ENCODE results near the gene CDCA4. TPM values are rescaled to one million over a fixed set of nuclear protein-coding genes. Genes with fewer than 3 reads are reported as not detected.

Gene CDCA4
- total and polyA plus RNA-seq, 10 of the 15 experiments (the other 5 are each of a cell fraction or from before 2014, with no cell fraction given) = 10.4 to 64.0 (median 52.1) TPM

GRCh38 chr14:104992501-104992900 is 28.4 kb downstream of the CDCA4 start:
- POLR2A ChIA-PET = no interaction called here
- no peak overlapping the region for H3K9ac ChIP-seq (ENCODE audit: control insufficient read depth, insufficient read depth, low read length)
- CTCF ChIA-PET = no interaction called here

More at GRCh38 chr14:104992501-104992900, 28.4 kb downstream of the CDCA4 start:
- ChIA-PET SMC1A (ENCODE audit: uncharacterized antibody, unreplicated experiment) (no interaction called here), RAD21 (ENCODE audit: unreplicated experiment) (no interaction called here)
- WGBS (ENCODE audit: insufficient coverage, insufficient replicate concordance, low lambda C conversion rate, missing lambda C conversion rate) = 93% methylated on average over 11 of the region's 11 CpGs
- no peaks in the 10 kb centered on the region for H3K79me2 ChIP-seq (ENCODE audit: control insufficient read depth, insufficient read depth, low read length)
- no peak for TF ChIP-seq IRF5 (IDR thresholded peaks at IDR 0.05; ENCODE audit: borderline replicate concordance)
- no peak for TF ChIP-seq CBX5 (IDR thresholded peaks at IDR 0.05; ENCODE audit: low read depth)
- TF ChIP-seq POLR2AphosphoS2 (IDR thresholded peaks at IDR 0.05; ENCODE audit: low read depth, low read length) = no peak
- TF ChIP-seq ATF7 (IDR thresholded peaks at IDR 0.05; ENCODE audit: low read depth) = no peak
- TF ChIP-seq KAT2A (conservative IDR thresholded peaks at IDR 0.05; ENCODE audit: control insufficient read depth, low read depth, low read length) = no peak
- no peak for TF ChIP-seq EP300 (IDR thresholded peaks at IDR 0.05; ENCODE audit: borderline replicate concordance in 1 of 2, control insufficient read depth in 1 of 2, low read depth in 2 of 2, low read length in 2 of 2)
- no peak for TF ChIP-seq CREM (IDR thresholded peaks at IDR 0.05; ENCODE audit: low read depth)
- no peak for TF ChIP-seq ZNF24 (IDR thresholded peaks at IDR 0.05)
- no peak for TF ChIP-seq CREB1 (IDR thresholded peaks at IDR 0.05; ENCODE audit: low read depth)
- TF ChIP-seq BMI1 (IDR thresholded peaks at IDR 0.05; ENCODE audit: borderline replicate concordance) = no peak
- TF ChIP-seq USF2 (IDR thresholded peaks at IDR 0.05; ENCODE audit: borderline replicate concordance, low read depth, low read length) = no peak
- TF ChIP-seq ZBTB33 (IDR thresholded peaks at IDR 0.05) = no peak
- TF ChIP-seq CBX3 (IDR thresholded peaks at IDR 0.05; ENCODE audit: borderline replicate concordance, low read depth) = no peak
- no peak for TF ChIP-seq YY1 (IDR thresholded peaks at IDR 0.05; ENCODE audit: low read depth, low read length)
- no peak for TF ChIP-seq HDAC6 (IDR thresholded peaks at IDR 0.05; ENCODE audit: unreplicated experiment)
- TF ChIP-seq ZNF217 (IDR thresholded peaks at IDR 0.05) = no peak
- no peak for TF ChIP-seq SRF (IDR thresholded peaks at IDR 0.05; ENCODE audit: low read depth in 2 of 2, low read length in 2 of 2)
- TF ChIP-seq NR2C1 (IDR thresholded peaks at IDR 0.05) = no peak
- H4K20me1 ChIP-seq (ENCODE audit: control insufficient read depth, insufficient read depth) = no peaks in the 10 kb centered on the region
- no peak for FAIRE-seq
- intact Hi-C loops (cut with micrococcal nuclease; ENCODE audit: unreplicated experiment) (no loop called here), in situ Hi-C loops (cut with MboI) (no loop called here)
- BruUV-seq (replicated peaks) = no TSS peak
- no peak for ATAC-seq
- no peak overlapping the region for H2AFZ ChIP-seq (ENCODE audit: control insufficient read depth, low read depth, low read length)
- H3K9me3 ChIP-seq (replicated peaks; ENCODE audit: control insufficient read depth, insufficient read depth, low read length) = no peaks in the 10 kb centered on the region
- no peaks in the 10 kb centered on the region for H3K36me3 ChIP-seq (ENCODE audit: control insufficient read depth in 2 of 2, insufficient read depth in 2 of 2, low read length in 1 of 2)
- no peak overlapping the region for H3K4me3 ChIP-seq
- DNase-seq (ENCODE audit: low read depth, low spot score) = no peak
- no peaks in the 10 kb centered on the region for H3K27me3 ChIP-seq (replicated peaks in 1 of 2; ENCODE audit: control insufficient read depth in 2 of 2, insufficient read depth in 2 of 2, low read length in 1 of 2)
- no peaks in the 10 kb centered on the region for H3K4me1 ChIP-seq (ENCODE audit: control insufficient read depth, insufficient read depth, low read length)
- no peak overlapping the region for H3K27ac ChIP-seq (ENCODE audit: control insufficient read depth, insufficient read depth)
- H3K4me2 ChIP-seq (ENCODE audit: control insufficient read depth, insufficient read depth) = no peak overlapping the region

All from GM12878 (cell line).